ENCODE results near the gene HKDC1. TPM values are rescaled to one million over a fixed set of nuclear protein-coding genes. Genes with fewer than 3 reads are reported as not detected.
A peak's percentile ranks its signal among the peaks of the same experiment; 100 is the strongest.
"Not testable (repeated sequence)": the region's sequence is repeated elsewhere in the genome, so short reads cannot be mapped to it uniquely, and the experiment has no call there.

The HKDC1 gene
- polyA plus RNA-seq, 2 of the 4 experiments (the other 2 are of a cell fraction): 32.5 to 32.8 TPM

DNA sequence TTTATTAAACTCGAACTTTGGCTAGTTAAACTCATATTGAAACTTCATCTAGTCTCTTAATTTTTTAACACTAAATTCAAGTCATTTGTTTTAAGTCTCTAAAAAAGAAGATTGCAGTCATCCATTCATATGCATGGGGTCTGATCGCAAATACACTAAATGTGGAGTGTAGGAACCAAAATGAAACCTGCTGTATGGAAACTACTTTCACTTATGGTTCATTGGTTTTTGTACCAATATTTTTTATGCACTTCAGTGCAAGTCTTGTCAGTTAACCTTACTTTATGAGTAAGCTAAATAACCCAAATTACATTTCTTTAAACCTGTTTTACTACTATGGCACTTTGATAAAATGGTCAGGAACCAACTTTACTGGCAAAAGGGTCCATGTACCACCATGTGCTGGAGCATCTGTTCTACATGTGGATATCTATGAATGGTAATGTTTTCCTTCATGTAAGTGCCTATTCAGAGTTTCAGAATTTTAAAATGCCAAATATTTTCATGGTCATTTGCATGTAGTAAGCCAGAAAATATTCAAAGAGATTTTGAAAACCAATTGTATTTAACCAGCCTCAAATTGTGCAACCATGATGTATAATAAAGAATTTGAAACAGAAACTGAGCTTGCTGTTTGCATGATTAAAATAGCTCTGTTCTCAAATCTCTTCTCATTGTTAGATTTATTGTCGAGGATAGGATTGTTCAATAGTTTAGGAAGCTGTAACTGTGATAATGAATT, 47.7 kb upstream of the HKDC1 start:
- Histone ChIP-seq H3K27ac (no peak overlapping the region), H3K4me1 (no peaks in the 10 kb centered on the region), H3K9me3 (no peaks in the 10 kb centered on the region), H3K4me2 (no peak overlapping the region), H3K4me3 (no peak overlapping the region)
- no peak for TF ChIP-seq RNF2 (IDR thresholded peaks at IDR 0.05; ENCODE audit: borderline replicate concordance, low read depth)
- no peak for TF ChIP-seq MAZ (IDR thresholded peaks at IDR 0.05; ENCODE audit: borderline replicate concordance, low read depth, low read length)
- no peak for TF ChIP-seq HDAC2 (IDR thresholded peaks at IDR 0.05)
- TF ChIP-seq REST (IDR thresholded peaks at IDR 0.05): no peak
- TF ChIP-seq, protein P1, sequence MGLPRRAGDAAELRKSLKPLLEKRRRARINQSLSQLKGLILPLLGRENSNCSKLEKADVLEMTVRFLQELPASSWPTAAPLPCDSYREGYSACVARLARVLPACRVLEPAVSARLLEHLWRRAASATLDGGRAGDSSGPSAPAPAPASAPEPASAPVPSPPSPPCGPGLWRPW (IDR thresholded peaks at IDR 0.05): no peak
- no peak for TF ChIP-seq NR3C1 (IDR thresholded peaks at IDR 0.05)
- no peak for TF ChIP-seq MAFK (IDR thresholded peaks at IDR 0.05; ENCODE audit: partially characterized antibody)
- no peak for TF ChIP-seq POLR2AphosphoS2 (conservative IDR thresholded peaks at IDR 0.05; ENCODE audit: low read length)
- no peak for TF ChIP-seq BCL3 (IDR thresholded peaks at IDR 0.05)
- no peak for TF ChIP-seq CHD2 (IDR thresholded peaks at IDR 0.05; ENCODE audit: low read length, partially characterized antibody)
- TF ChIP-seq SMC3 (IDR thresholded peaks at IDR 0.05): no peak
- TF ChIP-seq CBX8 (IDR thresholded peaks at IDR 0.05): no peak
- no peak for TF ChIP-seq FOXS1 (CRISPR knock-in tag; IDR thresholded peaks at IDR 0.05)
- no peak for TF ChIP-seq BHLHE40 (IDR thresholded peaks at IDR 0.05; ENCODE audit: low read depth, low read length)
- no peak for TF ChIP-seq KDM5A (IDR thresholded peaks at IDR 0.05)
- no peak for TF ChIP-seq HOXA7 (CRISPR knock-in tag; IDR thresholded peaks at IDR 0.05)
- TF ChIP-seq EHF (CRISPR knock-in tag; IDR thresholded peaks at IDR 0.05): no peak
- TF ChIP-seq HOXB5 (CRISPR knock-in tag; IDR thresholded peaks at IDR 0.05): no peak
- TF ChIP-seq EP300 (IDR thresholded peaks at IDR 0.05): no peak
- TF ChIP-seq RCOR1 (IDR thresholded peaks at IDR 0.05; ENCODE audit: low read depth, low read length): no peak
- no peak for DNase-seq (ENCODE audit: low read depth in 1 of 2, low spot score in 1 of 2)
- ChIA-PET POLR2A (no interaction called here), CTCF (interaction anchor here (0.8 to 0.9 kb wide), 2 partner anchors 10 to 14 kb away, joined by 3 to 4 read pairs; no protein-coding TSS in a partner anchor)
- 81% methylated on average over 3 of the region's 3 CpGs for WGBS (ENCODE audit: missing lambda C conversion rate)
- ATAC-seq: no peak
- no peak for FAIRE-seq

- DNase-seq (ENCODE audit: low read depth in 1 of 2, low spot score in 1 of 2): peak in 1 of 2 experiments; percentile 16
- POLR2A ChIA-PET: not testable (repeated sequence)
- peak; percentile 36 for TF ChIP-seq MAFK (IDR thresholded peaks at IDR 0.05; ENCODE audit: partially characterized antibody)
Measured at GRCh38 chr10:69175326-69175725, 44.8 kb upstream of the HKDC1 start.

More at GRCh38 chr10:69175326-69175725, 44.8 kb upstream of the HKDC1 start:
- H3K27ac ChIP-seq, H3K9me3 ChIP-seq, H3K4me3 ChIP-seq, H3K4me1 ChIP-seq, H3K4me2 ChIP-seq, FAIRE-seq, ATAC-seq, CTCF ChIA-PET: not testable (repeated sequence)
- WGBS (ENCODE audit: missing lambda C conversion rate): 84% methylated on average over 4 of the region's 4 CpGs
